HG03571 (cell line): ENCODE data around the gene TREX2.

Source experiments
- ATAC-seq: cut with Tn5 transposase; IDR thresholded peaks from one replicate; pipeline ENCODE4 v1.9.1; 2021; ENCODE audit not compliant: unreplicated experiment

TREX2 gene

GRCh38 chrX:153435845-153436244 is 10.0 kb downstream of the TREX2 start:
- no peak for ATAC-seq

DNA sequence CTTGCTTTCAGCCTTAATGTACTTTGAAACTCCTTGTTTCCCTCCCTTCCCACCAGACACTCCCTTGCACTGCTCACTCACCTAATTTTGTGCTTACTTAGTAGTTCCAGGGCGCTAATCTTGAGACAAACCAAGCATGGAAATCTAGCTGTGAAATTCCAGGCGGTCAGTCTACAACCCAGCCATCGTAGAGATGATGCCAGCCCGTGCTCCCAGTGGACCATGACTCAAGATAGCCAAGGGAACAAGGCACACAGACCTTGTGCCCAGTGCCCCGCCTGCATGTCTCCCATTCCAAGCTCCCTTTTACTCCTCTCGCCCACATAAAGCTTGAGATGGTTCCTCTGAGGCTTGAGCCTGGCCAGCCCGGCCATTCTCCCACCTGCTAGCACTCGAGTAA is 11.1 kb downstream of the TREX2 start:
- ATAC-seq, result no peak

- no peak for ATAC-seq
Measured at GRCh38 chrX:153433781-153434285, 12.0 kb downstream of the TREX2 start.

DNA sequence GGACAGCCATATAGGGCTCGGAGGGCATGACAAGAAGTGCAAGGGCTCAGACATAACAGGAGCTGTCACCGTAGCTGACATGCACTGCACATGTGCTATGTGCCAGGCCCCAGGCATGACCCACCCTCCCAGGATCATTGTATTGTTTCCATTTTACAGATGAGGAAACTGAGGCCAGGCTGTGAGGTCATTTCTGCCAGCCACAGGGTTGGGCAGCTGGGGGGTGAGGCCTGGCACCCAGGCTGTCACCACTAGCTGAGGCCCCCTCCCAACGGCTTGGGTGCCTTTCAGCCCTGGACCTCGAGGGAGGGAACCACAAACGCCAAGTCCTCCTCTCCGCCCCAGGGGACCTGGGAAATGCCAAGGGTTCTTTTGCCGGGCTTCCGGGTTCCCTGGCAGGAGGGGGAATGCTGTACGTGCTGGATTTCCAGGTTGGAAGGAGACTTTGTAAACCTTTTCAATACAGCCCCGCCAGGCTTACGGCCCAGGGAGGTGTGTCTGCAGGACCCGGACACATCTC is 12.6 kb downstream of the TREX2 start:
- no peak for ATAC-seq

- no peak for ATAC-seq
Measured at GRCh38 chrX:153430796-153431195, 15.1 kb downstream of the TREX2 start.

DNA sequence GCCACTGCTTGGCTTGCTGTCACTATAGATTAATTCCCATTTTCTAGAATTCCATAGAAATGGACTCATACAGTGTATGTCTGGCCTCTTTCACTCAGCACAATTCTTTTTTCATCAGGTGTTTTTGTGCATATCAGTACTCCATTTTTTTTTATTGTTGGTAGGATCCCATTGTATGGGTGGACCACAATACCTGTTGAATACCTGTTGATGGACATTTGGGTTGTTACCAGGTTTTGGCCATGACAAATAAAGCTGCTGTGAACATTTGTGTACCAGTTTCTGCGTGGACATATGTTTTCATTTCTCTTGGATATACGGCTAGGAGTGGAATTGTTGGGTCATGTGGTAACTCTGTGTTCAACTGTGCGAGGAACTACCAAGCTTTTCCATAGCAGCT is 19.7 kb downstream of the TREX2 start:
- ATAC-seq, result no peak

DNA sequence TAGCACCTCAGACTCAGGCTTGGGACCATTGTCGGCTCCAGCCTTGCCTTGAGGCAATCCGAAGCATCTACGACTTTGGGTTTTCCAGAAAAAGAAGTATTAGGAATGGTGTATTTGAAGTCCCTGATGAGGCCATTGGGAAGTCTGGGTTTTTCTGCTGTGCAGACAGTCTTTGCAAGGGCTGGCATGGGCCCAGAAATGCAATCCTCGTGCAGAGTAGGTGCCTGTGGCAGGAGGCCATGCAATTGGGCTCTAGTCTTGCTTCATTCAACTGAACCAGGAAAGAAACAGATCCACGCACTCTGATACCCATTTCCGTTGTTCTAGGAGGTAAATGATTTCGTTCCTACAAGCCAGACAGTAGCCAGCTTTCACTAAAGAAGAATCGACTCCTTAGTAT is 22.2 kb downstream of the TREX2 start:
- ATAC-seq, result no peak

- no peak for ATAC-seq
Measured at GRCh38 chrX:153421856-153422255, 24.0 kb downstream of the TREX2 start.

GRCh38 chrX:153420851-153421599 is 24.8 kb downstream of the TREX2 start:
- ATAC-seq, result no peak

DNA sequence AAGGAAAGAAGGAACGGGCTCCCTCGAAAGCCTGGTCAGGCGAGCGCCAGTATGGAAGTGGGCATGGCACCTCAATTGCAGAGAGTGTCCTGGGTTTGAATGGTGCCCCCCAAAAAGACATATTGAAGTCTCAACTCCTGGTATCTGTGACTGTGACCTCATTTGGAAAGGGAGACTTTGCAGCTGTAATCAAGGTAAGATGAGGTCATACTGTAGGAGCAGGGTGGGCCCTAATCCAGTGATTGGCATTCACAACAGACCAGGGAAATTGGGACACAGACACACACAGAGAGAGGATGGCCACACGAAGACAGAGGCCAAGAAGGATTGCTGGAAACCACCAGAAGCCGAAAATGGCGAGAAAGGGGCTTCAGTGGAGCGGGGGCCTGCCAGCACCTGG is 28.2 kb downstream of the TREX2 start:
- ATAC-seq, result no peak

DNA sequence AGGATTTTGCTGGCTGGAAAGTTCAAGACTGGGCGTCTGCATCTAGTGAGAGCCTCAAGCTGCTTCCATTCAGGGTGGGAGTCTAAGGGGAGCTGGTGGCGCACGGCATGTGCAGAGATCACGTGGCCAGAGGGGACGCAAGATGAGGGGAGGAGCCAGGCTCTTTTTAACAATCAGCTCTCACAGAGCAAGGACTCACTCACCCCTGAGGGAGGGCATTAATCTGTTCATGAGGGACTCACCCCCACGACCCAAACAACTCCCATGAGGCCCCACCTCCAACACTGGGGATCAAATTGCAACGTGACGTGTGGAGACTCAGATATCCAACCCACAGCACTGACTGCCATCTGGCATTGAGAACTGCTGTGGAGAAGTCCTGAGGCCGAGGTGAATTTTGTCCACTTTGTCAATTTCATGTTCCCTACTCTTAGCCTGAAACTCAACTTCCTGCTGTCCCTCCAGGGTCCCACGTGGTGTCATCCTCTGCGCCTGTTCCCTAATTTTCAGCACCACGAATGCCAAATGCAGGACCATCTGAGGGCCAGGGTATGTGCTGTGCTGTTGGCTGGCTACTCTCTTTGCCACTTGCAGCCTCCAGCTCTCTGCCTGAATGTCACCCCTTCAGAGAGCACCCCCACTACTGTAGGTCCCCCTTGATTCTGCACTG is 28.9 kb downstream of the TREX2 start:
- ATAC-seq, result no peak

DNA sequence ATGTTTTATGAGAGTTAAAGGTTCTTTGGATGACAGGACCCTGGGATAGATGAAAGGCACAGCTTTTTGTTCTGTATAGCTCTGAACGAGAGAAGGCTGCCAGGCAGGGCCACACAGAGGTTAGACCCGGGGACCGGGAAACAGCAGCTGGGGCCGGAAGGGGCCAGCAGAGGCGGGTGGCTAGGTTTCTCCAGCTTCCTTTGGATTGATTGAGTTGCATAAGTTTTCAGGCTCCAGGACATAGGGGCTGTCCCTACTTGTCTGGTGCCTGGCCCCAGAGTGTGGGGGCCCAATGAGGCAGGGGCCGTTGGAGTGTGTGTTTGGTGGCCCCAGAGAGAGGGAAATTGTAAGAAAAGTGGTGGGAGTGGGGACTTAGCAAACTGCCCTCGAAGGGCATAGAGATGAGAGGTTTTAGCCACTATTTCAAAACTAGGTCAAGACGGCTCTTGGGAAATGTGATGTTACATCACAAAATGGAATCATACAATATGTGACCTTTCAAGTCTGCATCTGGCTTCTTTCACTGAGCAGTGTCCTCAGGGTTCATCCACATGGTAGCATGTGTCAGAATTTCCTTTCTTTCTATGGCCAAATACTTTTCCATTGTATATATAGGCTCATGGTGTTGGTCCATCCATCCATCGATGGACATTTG is 30.9 kb downstream of the TREX2 start:
- no peak for ATAC-seq

DNA sequence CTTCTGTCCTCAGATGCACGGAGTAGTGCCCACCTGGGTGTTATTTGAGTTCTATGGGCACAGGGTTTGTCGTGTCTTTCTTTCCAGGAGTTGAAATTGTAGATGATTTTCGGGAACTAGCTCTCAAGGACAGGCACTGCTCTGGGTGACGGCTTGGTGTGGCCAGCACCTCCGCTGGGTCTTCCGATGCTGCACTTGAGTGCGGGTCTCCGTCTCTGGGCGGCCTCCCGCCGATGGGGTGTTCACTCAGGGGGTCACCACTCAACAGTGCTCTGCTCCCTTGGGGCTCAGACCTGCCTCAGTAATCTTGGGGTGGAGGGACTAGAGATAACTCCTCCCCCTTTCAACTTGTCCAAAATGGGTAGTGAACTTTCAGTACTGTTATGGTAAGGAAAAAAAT is 32.1 kb downstream of the TREX2 start:
- no peak for ATAC-seq

GRCh38 chrX:153412746-153413720 is 32.8 kb downstream of the TREX2 start:
- no peak for ATAC-seq

GRCh38 chrX:153411988-153412574 is 33.8 kb downstream of the TREX2 start:
- no peak for ATAC-seq

- ATAC-seq, result peak; percentile 64
Measured at GRCh38 chrX:153411255-153411987, 34.4 kb downstream of the TREX2 start, which contains the start of gene ZFP92. Gene ZFP92 (plus strand): TSS chrX:153411472. CDS start chrX:153418323, 6,851 bp downstream.

DNA sequence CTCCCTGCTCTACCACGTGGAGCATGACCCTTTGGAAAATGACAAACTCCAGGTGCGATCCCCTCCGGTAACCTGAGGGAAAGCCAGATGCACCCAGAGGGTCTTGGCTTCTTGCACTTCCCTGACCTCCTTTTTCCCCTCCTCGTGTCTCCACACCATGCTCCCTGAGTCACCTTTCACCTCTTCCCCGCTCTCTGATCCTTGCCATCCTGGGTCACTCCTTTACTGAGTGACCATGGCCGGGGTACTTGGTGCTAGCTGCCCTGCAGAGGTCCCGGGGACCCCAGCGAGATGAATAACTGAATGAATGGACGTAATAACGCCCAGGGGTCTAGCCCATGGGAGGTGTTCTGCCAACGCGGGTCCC is 35.0 kb downstream of the TREX2 start:
- ATAC-seq, result no peak

DNA sequence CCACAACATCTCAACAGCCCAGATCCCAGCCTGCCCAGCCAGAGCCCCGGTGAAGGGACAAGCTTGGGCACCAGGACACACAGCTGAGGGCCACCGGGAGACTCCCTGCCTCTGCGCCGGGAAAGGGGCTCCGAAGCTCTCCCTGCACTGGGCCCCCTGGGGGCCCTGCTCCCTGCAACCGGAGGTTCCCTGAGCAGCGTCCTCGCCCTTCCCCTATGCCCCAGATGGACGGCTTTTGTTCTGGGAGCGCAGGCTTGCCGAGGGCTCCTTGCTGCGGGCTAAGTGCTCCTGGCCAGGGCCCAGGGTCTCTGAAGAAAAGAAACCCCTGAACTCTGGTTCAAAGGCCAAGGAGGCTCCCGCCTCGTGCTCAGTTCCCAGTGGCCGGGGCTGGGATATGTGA is 35.5 kb downstream of the TREX2 start:
- no peak for ATAC-seq

DNA sequence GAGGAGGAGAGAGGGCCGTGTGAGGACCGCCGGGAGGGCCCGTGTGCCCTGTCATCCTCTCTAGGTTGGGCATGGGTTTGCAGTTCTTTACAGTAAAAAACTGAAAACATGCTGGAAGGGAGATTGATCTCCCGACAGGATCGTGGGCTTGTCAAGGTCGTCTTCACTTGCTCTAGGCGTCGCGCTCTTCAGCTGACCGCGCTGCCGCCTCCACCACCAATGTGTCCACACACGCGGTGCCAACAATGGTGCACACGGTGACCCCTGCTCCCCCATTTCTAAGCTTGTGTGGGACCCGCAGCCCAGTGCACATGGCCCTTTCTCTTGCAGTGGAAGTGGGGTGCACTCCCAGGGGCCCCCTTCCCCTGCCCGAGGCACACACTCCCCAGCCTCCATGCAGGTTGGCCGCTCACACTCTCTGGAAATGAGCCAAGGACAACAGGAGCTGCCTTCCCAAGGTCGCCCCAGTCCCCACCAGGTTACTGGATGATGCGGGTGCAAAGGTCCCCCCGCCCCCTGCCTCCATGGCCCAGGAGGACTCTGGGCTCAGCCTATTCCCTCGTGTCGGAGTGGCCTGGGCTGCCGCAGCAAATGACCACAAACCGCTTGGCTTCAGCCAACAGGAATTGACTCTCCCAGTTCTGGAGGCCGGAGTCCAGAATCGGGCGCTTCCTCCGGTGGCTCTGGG is 36.3 kb downstream of the TREX2 start:
- no peak for ATAC-seq
